HPDE6-E6E7 (cell line): ENCODE measurements around the gene RASL12.
"Not testable (repeated sequence)": the region's sequence is repeated elsewhere in the genome, so short reads cannot be mapped to it uniquely, and the experiment has no call there.

ENCODE experiments used
- DNase-seq: peaks from one replicate; pipeline ENCODE4 v3.0.0; 2011; ENCODE audit warnings: missing footprints; ENCODE audit errors: extremely low spot score

Gene RASL12, protein sequence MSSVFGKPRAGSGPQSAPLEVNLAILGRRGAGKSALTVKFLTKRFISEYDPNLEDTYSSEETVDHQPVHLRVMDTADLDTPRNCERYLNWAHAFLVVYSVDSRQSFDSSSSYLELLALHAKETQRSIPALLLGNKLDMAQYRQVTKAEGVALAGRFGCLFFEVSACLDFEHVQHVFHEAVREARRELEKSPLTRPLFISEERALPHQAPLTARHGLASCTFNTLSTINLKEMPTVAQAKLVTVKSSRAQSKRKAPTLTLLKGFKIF

DNA sequence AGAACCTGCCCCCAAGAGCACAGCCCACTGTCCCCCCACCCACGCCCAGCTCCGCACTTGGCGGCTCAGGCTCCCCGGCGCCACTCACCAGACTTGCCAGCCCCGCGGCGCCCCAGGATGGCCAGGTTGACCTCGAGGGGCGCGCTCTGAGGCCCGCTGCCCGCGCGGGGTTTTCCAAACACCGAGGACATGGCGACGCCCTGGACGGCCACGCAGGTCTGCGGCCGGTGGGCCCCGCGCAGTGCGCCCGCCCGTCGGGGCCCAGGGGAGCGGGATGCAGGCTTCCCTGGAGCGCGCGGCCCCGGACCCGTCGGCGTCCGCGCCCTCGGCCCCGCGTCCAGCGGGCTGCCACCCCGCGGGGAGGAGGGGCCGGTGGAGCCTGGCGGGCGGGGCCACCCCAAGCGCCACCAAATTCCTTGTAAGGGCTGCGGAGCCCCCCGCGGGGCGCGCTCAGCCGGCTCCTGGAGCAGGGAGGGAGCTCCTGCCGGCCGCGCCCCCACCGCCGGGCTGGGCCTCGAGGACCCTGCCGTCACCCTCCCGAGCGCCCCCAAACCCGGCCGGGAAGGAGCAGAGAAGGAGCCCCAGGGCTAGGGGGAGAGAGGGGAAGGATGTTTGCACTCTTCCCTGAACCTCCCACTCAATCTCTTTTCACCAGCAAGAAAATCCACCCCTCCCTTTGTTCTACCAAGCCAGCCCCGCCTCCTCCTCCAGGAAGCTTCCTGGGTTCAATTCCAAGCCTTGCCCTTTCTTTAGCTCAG is at the start of gene RASL12:
Gene RASL12, minus strand, starts transcription at position 347 of the 758 bp plus-strand sequence. Its CDS starts 156 bp downstream, at position 191.
- DNase-seq, result no peak

DNA sequence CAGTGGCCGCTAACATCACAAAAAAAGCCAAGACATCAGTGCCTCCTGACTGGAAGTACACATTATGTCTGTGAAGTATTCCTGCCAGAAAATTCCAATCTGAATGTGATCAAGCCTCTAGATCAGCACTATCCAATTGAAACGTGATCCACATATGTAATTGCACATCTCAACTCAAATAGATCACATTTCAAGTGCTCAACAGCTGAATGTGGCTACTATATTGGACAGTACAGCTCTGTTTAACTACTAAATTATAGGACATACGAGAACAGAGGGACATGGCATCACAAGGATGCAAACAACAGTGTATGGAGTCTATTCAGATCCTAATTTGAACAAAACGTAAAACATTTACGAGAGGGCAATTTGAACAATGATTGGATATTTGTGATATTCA is 47.8 kb upstream of the RASL12 start:
- DNase-seq, result no peak

DNA sequence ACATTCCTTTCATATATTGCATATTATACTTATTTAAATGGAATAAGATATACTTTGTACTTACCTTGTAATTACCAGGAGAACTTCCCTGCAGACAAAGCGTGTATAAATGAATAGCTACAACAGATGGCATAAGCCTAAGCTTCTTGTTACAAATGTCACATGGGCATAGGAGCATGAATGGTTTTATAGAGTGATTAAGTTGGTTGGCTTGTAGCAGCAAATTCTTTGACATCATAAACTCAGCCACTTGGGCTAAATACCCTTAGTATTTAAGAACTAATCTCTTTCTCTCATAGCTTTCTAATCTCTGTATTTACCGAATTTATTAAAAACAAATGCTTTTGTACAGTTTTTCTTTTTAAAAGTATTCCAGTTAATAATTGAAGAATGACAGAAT is 47.3 kb upstream of the RASL12 start, which contains the start of gene UBAP1L:
Gene UBAP1L, minus strand, starts transcription at position 115 of the 400 bp plus-strand sequence. CDS start 8,985 bp downstream, outside the sequence.
- DNase-seq, result no peak

DNA sequence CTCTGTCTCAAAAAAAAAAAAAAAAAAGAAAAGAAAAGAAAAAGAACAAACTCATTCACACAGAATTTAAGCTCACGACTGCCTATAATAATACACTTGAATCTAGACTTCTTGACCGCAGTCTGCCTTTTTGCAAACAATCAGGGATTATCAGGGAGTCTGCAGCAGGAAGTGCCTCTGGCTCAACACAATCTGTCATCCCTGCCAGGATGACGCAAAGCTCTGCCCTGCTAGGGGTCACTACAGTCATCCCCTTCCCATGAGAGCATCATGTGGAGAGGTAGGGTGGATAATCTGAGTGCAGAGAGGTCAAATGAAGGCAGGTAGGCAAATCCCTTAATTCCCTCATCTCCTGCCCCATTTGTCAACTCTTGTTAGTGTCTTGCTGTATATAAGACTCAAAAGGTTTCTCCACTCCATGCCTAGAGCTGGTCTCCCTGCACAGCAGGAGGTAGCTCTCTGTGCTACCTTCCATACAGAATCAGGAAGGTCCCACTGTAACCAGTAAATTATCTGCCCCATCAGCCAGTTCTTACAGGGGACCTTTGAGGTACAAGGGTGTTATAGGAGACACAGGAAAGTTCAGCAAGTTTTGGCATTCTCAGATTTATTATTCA is 43.0 kb upstream of the RASL12 start:
- DNase-seq, result no peak

DNA sequence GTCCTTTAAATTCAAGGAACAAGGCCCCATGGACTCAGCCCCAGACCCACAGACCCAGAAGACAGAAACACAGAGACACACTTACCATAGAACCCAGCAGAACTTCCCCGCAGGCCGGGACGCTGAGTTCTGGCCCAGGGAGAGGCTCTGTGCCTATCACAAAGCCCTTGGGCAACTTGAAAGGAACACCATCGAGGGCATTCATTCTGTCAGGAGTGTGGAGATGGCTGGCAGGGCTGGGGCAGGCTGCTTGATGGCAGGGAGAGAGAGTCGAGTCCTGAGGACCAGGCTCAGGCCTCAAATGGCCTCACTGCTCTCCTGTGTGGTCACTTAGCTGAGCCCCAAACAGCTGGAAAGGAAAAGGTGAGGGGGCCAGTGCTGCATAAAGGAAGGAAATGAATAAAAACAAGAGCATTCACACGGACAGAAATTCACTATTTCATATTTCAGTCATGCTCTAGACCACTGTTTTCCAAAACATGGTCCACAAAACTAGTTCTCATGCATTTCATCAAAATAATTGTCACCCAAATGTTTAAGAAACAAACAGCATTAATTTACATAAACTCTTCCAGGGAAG is 38.3 kb upstream of the RASL12 start:
- DNase-seq, result no peak

DNA sequence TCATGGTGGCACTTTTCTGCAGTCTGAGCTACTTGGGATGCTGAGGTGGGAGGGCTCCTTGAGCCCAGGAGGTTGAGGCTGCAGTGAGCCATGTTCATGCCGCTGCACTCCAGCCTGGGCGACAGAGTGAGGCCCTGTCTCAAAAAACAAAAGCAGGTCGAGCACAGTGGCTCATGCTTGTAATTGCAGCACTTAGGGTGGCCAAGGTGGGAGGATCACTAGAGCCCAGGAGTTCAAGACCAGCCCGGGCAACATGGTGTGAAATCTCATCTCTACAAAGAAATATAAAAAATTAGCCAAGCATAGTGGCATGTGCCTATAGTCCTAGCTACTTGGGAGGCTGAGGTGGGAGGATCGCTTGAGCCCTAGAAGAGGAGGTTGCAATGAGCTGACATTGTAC is 37.2 kb upstream of the RASL12 start:
- no peak for DNase-seq

DNA sequence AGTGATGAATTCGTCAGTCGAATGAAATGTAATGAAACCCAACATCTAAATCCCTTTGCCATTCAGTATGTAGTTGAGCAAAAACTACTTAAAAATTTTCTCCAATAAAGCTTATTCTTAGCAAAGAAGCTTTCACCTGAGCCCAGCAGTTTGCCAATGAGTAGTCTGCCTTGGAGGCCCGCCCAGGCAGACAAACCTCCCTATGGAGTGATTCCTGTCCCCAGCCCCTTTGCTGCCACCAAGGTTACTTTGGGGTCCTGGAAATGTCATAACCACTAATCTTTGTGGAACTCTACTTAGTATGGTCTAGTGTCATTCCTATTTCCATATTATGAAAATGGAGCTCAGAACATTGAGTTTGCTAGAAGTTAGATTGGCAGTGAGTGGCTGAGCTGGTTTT is 35.1 kb upstream of the RASL12 start:
- no peak for DNase-seq

DNA sequence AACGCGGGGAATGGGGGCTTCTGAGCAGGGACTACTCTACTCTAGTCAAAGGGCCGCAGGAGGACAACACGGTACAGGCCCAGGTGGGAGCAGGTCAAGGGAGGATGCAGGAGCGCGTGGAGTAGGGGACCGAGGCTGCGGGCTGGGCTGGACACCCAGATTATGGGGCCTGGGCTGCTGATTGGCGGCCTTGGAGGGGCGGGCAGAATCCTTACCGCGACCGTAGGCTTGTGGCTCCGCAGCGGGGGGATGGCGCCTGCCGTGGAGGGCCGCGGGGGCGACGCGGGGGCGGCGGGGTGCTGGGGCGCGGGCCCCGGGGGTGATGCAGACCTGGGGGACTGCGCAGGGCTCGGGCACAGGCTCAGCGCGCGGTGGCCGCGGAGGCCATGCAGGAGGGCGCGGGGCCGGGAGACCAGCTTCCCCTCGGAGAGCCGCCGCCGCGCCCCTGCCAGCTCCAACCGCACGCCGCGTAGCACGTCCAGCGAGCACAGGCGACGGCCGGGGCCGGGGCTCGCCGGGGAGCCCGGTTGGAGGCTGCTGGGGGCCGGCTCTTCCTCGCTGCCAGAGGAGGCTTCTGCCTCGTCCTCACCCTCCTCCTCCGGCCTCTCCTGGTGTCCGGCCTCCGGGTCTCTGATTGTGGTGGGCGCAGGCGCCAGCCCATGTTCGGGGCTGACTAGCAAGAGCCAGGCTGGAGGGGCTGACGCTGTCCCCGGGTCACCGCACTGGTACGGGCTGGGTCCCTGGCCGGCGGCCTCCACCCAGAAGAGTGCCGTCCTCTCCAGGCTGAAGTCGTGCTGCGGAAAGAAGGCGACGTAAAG is 34.3 kb upstream of the RASL12 start:
- no peak for DNase-seq

DNA sequence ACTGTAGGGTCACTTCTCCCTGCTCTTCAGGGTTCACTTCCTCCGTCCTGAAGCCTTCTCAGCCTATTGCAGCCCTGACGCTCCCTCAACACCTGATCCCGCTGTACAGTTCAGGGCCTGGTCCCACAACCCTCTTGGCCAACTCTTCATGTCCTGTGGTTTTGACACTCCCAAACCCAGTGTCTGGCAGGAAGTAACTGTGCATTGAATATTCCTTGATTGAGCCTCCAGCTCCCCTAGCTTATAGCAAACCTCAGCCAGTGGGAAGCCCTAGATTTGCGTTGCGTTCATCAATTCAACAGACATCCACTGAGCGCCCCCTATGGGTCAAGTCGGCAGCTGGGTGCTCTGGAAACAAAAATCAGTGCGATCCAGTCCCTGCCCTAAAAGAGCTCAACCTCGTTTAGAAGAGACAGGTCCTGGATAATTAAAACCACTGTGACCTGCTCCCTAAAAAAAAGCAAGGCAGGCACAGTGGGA is 33.7 kb upstream of the RASL12 start:
- no peak for DNase-seq

DNA sequence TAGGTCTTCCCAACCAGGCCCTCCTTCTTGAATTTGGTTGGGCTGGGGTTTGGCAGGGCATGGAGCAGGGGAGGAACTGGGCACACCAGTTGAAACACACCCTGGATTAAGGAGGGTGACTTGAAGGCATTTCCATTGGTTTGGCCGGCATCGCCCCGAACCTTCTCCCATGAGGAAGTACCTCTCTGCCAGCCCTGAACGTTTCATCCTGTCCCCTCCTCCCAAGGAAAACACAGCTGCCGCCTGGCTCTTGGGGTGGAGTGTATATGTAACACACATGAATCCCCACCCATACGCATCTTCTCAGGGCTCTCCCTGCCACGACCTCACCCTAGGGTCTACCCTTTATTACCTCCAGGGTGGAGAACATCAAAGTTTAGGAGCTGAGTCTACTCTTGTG is 32.7 kb upstream of the RASL12 start:
- DNase-seq, result no peak

DNA sequence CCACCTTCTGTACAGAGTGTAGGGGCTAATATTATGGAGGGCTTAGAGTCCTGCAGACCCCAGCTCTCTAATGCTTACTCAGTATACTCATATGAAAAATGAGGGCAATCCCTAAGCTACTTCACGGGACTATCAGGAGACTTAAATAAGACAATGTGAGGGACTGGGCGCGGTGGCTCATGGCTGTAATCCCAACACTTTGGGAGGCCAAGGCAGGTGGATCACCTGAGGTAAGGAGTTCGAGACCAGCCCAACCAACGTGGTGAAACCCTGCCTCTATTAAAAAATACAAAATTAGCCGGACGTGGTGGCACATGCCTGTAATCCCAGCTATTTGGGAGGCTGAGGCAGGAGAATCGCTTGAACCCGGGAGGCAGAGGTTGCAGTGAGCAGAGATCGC is 32.0 kb upstream of the RASL12 start:
- not testable (repeated sequence) for DNase-seq

DNA sequence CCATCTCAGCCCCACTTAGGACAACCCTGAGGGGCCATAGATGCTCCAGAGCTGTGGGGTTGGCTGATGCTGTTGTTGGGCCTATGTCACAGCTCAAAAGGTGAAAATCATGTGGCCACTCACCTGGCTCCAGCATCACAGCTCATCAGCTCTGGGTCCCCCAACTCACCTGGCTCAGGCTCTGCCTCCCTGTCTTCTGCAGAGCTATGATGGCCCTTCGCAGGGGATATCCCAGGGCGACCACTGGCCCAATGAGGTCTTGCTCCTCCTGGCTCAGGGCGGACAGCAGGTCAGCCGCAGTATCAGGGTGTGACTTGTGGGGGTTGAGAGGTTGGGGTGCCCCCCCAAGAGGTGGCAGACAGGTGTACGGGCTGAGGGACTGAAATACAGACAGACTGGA is 31.5 kb upstream of the RASL12 start:
- DNase-seq, result no peak

DNA sequence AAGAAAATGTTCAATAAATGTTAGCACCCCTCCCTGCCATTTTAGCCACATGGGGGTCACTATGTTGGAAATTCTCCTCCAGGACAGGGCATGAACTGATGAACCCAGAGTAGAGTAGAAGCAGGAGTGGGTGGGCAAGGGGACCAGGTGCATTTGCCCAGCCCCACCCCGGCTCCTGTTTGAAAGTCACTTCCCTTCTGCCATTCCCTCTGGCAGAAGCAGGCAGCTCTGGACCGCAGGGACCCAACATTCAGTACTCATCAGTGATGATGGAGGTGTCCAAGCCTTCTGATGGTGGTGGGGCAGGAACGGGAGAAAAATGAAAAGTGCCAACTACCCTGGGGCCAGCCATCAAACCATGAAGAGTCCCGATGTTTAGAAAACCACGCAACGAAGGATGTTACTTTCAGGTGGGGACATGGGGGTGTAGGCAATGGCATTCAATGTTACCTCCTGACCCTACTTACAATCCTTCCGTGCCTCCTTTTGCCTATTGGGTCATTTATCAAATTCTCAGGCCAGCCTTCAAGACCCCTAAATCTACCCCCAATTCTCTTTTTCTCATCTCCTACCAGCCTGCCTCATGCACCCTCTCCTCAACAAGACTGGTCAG is 30.0 kb upstream of the RASL12 start:
- no peak for DNase-seq

DNA sequence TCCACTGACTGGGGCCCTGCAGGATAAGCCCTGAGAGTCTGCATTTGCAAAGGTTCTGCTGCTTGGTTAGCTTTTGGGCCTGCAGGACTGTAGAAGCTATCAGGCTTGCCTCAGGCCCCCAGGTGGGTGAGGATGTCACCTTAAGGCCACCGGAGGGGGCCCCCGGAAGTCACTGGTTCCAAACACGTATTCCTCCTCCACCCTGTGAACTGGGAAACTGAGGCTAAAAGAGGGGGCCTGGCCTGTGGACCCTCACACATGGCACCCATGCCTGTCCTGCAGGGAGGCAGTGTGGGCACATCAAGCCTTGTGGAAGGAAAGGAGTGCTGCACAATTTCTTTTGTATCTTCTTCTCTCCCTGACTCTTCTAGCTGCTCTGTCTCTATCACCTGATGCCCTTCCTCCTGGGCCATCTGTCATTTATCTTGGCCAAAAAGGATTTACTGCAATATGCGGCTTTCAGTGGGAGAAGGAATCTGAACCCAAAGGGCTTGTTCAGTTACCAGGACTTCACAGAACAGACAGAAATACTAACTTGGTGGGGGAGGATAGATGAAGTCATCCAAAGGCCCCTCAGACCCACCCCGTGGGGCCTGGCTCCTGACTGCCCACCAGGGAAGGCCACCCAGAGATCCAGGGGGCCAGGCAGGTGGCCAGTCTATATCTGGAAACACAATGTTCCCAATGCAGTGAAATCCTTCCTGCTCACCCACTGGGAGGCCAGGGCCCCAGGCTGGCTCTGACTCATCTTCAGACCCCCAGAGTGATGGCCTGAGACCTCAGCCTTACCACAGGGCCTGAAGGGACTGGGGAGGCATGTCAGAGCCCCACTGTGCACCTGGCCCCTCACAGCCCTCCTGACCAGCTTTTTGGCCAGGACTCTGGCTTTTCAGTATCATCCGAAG is 28.9 kb upstream of the RASL12 start:
- DNase-seq, result no peak

DNA sequence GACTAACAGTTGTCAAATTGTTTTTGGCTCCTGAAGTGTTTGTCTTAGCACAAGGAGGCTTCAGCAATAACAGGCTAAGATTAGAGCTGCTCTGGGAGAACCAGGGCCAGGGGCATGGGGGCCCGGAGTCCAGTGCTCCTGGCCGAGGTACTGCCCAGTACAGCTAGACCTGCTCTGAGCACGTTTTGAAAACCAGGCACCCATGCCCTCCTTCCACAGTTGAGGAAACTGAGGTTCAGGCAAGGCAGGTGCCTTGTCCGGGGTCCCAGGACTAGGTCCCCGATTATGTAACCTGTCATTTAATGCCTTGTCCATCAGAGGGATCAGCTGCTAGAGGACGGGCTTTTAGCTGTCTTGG is 27.9 kb upstream of the RASL12 start:
- no peak for DNase-seq

DNA sequence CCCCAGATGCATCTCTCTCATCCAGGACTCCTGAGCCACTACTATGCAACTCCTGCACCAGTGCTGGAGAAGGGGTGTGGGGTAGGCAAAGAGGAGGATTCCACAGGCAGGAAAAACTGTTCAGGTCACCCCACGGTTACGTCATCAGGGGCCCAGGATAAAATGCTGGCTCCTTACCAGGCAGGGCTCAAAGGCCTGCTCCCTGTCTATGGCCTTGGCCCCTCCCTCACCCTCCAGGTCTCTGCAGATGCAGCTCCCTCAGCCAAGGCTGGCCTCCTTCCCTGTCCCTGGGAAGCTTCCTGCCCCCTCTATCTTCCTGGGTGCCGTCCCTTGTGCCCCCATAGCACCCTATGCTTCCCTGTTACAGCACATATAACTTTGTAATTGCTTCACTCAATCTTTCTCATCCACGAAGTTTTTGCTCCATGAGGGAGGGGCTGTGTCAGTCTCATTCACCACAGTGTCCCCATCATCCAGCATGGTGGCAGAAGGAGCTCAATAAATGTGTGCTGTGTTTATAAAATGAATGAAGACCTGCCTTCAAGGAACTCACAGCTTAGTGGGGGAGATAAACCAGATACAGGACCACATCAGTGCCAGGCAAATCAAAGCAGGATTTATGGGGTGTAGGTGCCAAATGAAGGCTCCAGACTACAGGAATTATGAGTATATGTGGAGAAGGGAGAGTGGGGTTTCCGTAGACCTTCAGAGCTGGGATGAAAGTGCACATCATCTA is 27.4 kb upstream of the RASL12 start:
- no peak for DNase-seq

DNA sequence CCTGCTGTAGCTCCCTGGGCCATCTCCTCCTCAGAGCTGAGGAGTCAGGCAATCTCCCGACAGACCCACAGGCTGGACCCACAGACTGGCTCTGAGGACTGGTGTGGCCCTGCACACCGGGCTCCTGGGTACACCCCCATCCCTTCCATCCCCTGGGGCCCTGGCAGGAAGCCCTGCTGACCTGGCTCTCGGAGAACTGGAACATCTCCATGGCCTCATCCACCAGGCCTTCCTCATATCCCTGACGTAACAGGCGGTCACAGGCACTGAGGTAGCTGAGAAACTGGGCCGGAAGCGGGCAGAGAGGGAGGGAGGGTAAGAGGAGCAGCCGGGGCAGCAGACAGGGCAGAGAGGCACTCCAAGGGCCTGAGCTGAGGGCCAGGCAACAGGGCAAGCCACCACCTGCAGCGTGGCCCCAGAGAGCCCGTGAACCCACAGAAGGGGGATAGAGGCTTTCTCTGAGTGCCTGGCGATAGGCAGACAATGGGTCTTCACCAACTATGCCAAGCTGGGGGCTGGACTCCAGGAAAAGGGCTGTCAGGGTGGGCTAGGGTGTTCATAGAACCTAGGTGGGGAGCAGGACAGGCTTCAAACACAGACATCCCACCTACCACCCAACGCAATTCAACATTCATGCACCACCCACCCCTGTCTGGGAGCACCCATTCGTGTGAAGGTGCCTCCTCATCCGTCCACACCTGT is 26.7 kb upstream of the RASL12 start:
- DNase-seq, result no peak

DNA sequence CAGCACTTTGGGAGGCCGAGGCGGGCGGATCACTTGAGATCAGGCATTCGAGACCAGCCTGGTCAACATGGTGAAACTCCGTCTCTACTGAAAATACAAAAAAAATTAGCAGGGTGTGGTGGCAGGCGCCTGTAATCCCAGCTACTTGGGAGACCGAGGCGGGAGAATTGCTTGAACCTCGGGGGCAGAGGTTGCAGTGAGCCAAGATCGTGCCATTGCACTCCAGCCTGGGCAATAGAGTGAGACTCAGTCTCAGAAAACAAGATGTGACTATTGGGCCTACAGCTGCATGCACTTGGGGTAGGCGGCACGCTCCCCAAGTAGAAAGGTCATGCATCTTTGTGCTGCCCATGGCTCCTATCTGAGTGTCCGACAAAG is 26.0 kb upstream of the RASL12 start:
- DNase-seq, result not testable (repeated sequence)
